ENCODE results near the gene FUT7.

The FUT7 gene

GRCh38 chr9:137050570-137050969 is 18.7 kb upstream of the FUT7 start:
- no peak for TF ChIP-seq CTCF (IDR thresholded peaks at IDR 0.05)

- TF ChIP-seq CTCF (IDR thresholded peaks at IDR 0.05) = peak; percentile 56
Observed at GRCh38 chr9:137049544-137050449, 17.9 kb upstream of the FUT7 start.

- TF ChIP-seq CTCF (IDR thresholded peaks at IDR 0.05) = no peak
Observed at GRCh38 chr9:137048655-137049543, 17.0 kb upstream of the FUT7 start.

- peak; percentile 94 for TF ChIP-seq CTCF (IDR thresholded peaks at IDR 0.05)
Observed at GRCh38 chr9:137046088-137046787, 14.3 kb upstream of the FUT7 start, which contains the start of gene NPDC1. Gene NPDC1 (minus strand): TSS chr9:137046177. CDS start chr9:137045989, 188 bp downstream.

- no peak for TF ChIP-seq CTCF (IDR thresholded peaks at IDR 0.05)
Observed at GRCh38 chr9:137045294-137046087, 13.6 kb upstream of the FUT7 start.

- TF ChIP-seq CTCF (IDR thresholded peaks at IDR 0.05) = no peak
Observed at GRCh38 chr9:137044502-137045177, 12.8 kb upstream of the FUT7 start.

Measured in LNCAP (cell line).